ENCODE results near the gene NHSL1.

Gene NHSL1

DNA sequence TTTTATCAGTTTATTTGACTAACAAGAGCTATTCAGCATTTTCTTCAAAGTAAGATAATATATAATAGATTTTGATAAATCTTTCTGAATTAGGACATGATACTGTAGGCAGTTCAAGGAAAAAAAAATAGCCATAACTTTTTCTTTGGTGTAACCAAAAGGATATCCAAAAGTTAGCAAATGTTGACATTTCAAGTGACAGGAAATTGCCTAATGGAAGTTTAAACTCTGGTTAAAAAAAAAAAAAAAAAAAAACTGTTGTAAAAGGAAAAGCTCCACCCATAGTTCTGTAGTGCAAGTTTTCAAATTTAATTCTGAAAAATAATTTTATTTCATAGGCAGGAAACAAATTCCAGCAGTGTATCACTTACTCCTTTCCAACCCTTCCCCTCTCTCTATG, 76.4 kb downstream of the NHSL1 start:
- no peak for DNase-seq

DNA sequence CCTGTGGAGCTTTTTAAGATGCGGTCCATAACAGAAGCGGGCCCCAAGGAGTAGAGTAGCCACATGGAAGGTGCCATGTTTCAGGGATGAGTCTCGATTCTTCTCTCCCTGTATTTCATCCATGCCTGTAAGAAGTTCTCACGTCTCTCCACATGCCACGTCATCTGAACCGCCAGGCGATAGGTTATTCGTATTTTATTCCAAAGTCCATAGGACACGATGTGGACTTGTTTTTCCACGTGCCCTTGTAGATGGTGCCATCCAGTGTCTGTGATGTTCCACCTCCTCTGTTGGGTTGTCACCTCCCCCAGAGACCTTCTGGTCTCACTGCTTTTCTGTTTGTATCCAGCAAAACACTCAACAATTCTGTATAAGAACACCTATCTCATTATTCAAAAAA, 77.7 kb downstream of the NHSL1 start:
- DNase-seq: no peak

DNA sequence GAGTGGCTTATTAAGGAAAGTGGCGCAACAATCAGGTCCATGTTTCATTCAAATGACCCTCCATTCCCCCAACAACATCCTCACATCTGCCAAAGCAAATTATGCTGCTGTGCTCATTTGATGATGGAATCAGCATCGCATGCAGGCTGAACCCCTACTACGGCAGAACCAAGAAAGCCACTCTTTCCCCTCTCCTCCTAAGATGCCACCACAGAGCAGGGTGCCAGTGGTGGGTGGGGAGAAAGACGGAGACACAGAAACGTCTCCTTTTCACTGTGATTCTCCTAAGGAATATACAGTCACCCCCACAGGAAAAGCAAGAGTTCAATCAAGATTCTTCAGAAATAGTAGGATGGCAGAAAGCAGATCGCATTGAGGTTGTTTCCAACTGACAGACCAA, 78.2 kb downstream of the NHSL1 start:
- DNase-seq: no peak

DNA sequence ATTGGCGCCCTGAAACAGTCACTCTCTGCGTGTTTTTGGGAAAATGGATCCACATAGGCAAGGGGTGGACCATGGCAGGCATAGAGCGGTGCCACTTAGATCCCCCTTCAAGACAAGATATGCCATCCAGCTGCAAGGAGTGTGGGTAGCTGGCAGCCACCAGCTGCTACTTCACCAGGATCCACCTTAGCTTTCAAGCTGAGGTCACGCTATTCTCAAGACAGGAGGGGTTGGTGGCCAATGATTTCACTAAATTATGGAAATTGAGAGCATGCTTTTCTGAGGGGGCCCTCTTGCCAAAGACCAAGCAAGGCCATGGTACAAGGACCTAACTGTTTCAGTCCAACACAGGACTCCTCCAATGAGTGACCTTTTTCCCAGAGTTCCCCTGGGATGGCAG, 78.9 kb downstream of the NHSL1 start:
- DNase-seq: no peak

DNA sequence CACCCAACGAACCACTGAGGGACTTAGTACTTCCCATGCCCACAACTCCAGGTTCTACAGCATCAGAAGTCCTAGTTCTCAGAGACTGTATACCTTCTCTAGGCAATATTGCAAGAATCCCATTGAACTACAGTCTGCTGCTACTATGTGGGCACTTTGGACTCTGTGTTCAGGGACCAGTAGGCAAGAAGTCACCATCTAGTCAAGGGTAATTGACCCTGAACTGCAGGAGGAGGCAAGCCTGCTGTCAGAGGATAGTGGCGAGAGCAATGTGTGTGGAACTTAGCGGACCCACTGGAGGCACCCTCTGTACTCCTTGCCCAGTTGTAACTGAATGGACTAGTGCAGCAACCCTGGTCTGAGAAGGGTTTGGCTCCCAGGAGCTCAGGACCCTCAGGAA, 79.5 kb downstream of the NHSL1 start:
- no peak for DNase-seq

DNA sequence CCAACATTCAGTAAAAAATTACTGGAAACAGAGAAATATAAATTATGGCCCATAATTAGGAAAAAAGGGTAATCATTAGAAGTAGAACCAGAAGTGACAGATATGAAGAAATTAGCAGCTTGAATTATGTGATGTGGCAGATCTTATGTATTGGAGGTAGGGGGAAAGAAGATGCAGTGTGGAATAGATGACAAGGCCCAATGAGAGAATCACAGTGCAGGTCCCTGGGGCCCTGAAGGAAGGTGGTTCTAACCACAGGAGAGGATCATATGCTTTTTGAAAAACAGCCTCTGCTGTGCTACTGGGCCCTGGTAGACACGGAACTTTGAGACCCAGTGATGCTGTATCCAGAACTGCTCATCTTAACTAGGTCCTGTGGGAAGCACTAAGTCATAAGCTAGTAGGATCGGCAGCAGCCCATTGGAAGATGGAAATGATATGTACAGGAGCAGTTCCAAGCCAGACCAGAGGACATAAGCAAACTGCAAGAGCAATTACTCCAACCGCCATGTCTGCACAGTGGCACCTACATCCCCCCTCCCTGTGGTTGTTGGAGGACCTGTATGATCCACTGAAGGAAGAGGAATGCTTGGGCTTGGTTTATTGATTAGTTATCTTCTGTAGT, 81.1 kb downstream of the NHSL1 start:
- DNase-seq: no peak

DNA sequence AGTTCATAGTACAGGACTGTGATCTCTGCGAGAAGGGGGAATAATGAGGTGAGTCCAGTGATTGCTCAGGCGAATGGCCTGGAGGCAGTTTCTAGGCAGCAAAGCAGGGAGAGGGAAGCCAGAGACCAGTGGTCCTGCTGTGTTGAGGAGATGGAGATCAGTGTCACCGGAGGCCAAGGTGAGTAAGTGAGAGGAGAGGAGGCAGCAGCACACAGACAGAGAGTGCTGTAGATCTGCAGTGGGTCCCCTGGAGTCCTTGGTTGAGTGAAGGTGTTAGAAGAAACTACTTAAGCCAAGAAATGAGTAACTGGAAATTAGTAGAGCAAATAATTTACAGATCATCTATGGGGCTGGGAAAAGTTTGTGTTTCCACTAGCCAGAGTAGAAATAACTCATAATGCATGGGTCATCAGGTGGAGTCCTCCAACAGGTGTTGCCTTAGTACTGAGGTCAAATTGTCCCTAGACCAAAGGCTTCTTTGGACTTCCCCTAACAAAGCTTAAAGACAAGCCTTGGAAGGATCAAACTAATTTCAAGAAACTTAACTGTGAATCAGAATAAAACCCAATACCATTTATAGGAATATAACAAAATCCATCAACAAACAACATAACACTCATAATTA, 81.7 kb downstream of the NHSL1 start:
- no peak for DNase-seq

DNA sequence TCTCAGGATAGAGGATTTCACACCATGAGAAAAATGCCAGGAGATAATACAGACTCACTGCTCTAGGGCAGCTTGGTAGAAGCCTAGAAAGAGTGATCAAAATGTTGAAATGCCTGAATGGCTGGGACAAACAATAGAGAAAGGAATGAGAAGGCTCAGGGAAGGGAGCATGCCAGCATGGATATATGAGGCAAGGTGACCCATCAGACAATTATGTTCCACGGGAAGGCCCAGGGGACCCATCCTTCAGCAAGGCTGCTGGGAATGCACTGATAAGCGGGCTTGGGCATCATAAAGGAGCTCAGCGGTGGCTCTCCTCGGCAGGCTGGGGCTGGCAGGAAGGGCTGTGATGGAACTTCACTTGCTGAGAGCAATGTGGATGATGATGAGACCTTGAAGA, 83.1 kb downstream of the NHSL1 start:
- DNase-seq: no peak

DNA sequence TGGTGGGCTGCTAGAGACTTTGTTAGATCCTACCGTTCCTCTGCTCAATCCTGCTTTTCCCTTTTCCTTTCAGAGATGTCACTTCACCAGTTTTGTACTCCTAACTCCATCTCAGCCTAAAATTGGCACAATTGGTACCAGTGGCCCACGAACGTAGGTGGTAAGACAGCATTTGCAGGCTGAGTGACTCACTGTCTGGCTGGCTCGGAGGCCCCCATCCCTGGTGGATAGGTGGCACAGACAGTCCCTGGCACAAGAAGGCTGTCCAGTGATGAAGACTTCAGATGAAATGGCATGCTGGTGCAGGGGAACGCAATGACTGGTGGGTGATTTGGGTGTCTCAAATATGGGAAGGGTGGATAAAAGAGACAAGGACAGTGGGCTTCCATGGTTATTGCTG, 84.2 kb downstream of the NHSL1 start:
- DNase-seq: no peak

DNA sequence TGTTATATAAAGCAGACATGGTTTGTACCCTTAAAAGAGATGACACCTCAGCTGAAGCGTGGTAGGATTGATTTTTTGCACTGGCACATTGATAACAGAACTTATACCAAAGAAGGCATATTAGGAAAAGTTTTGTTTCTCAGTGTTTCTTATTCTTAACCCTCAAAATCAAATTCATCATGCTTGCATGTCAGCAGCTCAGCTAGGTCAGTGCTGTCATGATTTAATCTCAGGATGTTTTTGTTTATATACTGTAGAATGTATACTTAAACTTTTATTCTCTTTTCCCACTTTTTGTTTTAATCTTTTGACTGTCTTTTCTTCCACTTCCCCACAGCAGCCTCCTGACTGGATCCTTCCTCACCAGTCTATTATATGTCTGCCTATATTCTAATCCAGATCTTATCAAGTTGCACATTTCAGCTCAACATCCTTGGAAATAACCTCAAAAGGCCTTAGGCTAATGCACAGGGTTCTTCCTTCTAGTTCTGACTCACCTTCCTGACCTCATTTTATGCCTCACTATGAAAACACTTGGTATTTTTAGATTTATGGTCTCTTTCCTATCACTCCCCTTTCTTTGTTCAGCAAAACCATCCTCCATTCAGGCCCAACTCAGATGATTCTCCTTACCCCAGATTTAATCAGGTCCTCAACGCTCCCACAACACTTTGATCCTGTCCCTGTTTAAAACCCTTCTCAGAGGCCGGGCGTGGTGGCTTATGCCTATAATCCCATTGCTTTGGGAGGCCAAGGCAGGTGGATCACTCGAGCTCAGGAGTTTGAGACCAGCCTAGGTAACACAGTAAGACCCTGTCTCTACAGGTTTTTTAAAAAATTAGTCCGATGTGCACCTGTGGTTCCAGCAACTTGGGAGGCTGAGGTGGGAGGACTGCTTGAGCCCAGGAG, 88.1 kb downstream of the NHSL1 start:
- DNase-seq: peak; percentile 29

DNA sequence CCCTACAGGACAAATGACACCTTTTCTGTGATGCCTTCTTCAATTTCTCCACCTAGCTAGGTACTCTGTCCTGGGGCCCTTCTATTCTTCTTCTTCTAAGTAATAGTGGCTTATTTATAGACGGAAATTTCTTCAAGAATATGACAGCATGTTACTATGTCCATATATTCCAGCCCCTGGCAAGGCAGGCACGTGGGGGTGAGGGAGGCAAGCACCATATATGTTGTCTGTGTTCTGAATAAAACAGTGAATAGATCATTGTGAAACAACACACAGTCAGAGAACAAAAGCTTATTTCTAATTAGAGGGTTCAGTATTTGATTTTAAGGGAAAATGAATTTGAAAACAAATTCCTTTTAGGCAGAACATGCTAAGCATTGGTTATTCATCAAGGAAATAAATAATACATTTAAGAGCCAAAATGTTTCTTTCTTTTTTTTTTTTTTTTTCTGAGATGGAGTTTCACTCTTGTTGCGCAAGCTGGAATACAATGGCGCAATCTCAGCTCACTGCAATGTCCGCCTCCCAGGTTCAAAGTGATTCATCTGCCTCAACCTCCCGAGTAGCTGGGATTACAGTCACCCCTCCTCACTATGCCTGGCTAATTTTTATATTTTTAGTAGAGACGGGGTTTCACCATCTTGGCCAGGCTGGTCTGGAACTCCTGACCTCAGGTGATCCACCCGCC, 89.1 kb downstream of the NHSL1 start:
- no peak for DNase-seq

DNA sequence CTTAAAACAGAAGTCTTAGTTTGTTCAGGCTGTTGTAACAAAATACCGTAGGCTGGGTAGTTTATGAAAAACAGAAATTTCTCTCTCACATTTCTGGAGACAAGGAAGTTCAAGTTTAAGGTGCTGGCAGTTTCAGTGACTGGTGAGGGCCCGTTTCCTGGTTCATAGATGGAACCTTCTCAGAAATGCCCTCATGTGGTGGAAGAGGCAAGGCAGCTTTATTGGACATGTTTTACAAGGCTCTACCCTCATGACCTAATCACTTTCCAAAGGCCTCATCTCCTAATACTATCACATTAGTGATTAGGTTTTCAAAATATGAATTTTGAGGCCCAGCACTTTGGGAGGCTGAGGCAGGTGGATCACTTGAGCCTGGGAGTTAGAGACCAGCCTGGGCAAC, 92.9 kb downstream of the NHSL1 start:
- no peak for DNase-seq

DNA sequence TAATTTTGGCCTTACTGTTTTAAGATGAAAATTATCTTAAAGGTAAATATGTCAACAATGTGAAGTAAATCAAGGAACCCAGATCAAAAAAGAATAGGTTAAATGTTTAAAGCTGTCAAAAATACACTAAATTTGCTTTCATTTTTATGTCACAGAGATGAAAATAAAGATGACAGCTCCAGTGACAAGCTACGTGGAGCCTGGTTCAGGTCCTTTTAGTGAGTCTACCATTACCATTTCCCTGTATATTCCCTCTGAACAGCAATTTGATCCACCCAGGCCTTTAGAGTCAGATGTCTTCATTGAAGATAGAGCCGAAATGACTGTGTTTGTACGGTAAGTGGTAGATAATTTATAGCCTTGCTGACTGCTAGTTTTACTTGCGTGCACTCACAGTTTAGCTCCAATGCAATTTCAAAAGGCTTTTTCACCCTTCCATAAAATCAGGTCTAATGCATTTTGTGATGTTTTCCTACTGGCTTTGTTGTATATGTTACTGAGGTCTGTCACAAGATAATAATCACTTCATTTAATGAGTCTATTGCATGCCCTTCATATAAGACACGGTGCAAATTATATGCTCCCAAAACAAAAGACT, 93.4 kb downstream of the NHSL1 start:
- DNase-seq: no peak

DNA sequence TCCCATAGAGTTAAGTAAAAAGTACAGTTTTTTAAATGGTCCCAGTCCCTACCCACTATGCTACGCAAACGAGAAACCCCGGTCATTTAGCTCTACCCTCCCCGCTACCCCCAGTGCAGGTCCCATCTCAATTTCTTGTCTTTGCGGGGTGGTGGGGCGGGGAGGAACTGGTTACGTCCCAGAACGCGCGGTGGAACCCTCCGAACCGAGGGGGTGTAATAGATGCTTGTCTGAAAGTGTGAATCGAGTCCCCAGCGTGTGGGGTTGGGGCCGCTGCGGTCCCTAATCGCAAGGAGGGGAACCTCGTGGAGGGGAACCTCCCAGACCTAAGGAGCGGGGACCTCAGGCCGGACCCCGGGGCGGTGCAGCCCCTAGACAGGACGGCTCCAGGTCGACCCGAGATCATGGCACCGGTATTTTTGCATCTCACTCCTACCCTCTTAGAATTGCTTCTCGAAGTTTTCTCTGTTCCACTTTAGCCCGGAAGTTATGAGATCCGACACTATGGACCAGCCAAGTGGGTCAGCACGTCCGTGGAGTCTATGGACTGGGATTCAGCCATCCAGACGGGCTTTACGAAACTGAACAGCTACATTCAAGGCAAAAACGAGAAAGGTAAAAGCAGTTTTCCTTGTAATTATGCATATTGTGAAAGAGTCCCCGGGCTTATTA, 94.5 kb downstream of the NHSL1 start:
- no peak for DNase-seq

DNA sequence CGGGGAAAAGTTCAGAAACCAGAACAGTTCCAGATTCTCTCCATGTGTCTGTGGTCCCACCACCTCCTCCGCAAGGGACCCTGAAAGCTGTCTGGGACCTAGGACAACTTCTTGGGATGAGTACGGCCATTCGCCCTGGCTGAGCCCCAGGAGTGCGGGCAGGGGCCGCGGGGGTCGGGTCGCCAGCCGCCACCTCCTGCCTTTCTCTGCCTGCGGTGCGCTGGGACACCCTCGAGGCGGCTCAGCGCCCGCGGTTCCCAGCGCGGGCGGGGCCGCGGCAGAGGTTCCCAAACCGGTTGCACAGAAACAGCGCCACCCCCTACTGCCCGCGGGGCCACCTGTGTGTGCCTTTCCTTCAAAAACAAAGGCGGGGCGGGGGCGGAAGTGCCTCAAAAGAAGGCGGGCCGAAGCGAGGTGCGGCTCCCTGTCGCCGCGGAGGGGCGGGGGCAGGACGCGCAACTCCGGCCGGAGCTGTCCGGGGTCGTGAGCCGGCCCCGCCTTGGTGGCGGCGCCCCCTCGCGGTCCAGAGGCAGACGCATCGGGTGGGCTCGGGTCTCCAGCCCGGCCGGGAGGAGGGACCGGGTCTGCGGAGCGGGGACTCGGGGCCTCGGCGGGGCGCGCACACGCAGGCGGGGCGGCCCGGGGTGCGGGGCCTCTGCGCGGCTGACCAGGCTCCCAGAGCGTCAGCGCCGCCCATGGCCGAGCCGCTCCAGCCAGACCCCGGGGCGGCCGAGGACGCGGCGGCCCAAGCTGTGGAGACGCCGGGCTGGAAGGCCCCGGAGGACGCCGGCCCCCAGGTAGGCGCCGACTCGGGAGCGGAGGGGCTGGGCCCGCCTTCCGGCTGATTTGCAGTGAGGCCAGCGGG, 95.3 kb downstream of the NHSL1 start, which contains the start of gene HEBP2:
HEBP2 (plus strand) TSS at position 423 of the 865 bp plus-strand sequence; CDS start at position 696, 273 bp downstream.
- DNase-seq: peak; percentile 65

DNA sequence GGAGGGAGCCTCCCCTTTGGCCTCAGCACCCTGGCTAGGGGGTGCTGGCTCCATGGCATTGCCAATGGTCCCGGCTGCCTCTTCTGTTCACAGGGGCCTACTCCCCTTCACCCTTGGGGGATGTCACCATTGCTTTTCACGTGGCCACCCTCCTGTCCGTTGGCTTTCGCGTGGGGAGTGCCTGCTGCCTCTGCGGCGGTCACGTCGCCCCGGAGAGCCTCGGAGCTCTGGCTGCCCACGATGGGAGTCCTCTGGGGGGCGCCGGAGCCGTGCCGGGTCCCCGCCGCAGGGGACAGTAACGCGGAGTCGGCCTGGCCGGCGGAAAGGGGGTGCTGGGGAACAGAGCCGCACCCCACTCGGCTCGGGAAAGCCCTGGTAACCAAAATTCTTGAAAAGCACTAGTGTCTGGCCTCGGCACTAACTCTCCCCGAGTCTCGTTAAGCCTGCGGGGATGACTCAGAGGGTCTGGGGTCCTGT, 95.9 kb downstream of the NHSL1 start:
- no peak for DNase-seq

DNA sequence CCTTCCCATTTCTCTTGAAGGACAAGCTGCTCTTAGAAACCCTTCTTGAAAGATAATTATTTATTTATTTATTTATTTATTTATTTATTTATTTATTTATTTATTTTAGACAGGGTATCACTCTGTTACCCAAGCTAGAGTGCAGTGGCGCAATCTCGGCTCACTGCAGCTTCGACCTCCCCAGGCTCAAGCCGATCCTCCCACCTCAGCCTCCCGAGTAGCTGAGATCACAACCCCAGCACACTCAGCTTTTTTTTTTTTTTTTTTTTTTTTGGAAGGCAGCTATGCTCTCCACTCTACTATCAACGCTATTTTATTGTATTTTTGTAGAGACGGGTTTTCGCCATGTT, 96.5 kb downstream of the NHSL1 start:
- no peak for DNase-seq

DNA sequence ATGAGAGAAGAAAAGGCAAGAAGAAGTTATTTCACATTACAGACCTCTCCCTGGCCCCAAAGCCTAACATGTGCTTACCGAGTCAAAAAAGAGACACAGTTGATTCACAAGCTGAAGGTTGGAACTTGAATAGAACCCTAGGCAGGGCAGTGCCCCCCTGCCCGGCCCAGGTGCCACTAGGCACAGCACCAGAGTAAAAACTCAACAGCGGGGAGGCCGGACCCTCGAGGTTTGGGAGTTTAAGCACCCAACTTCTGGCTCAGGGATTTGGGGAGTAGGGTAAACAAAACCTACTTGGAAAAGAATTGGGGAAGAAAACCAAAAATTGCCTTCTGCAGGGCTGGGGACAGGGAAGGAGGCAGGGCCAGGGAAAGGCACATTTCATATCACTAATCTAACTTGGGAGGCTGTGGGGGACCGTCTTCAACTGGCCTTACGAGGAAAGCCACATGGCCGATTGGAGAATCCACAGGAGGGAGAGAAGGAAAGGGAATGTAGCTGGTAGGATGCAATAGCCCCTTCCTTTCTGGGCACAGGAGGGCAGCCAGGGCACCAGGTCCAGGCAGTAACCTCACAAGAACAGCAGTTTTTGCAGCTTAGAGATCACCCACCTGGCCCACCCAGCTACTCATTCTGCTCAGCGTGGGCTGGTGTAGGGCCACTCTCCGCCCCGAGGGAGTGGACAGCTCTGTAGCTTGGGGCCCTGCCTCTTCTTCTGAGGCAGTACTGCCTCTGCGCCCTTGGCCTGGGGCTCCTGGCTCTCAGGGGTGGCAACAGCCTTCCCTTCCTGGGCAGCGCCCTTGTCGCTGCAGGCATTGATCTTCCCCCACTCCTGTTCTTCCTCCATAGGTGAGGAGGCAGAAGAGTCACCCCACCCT, 97.1 kb downstream of the NHSL1 start:
- no peak for DNase-seq

DNA sequence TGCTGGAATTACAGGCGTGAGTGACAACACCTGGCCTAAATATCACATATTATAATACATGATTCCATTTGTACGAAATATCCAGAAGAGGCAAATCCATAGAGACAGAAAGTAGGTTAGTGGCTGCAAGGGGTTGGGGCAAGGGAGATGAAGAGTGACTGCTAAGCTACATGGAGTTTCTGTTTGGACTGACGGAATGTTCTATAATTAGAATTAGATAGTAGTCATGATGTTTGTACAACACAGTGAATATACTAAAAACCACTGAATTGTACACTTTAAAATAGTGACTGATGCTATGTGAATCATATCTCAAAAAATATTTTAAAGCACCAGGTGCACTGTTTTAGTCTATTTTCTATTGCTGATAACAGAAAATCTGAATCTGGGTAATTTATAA, 99.0 kb downstream of the NHSL1 start:
- DNase-seq: no peak

Data from T1000 (cell line).